NCI-H69 (cell line): Measurements from ENCODE around the gene IFTAP.
"Not testable (repeated sequence)": the region's sequence is repeated elsewhere in the genome, so short reads cannot be mapped to it uniquely, and the experiment has no call there.

Experiments
- DNase-seq: peaks from one replicate; lab custom pipeline; 2025; lab: John Stamatoyannopoulos, UW

The IFTAP gene

GRCh38 chr11:36638556-36638955 is 44.3 kb downstream of the IFTAP start:
- DNase-seq, result no peak

GRCh38 chr11:36657610-36658267 is 63.4 kb downstream of the IFTAP start:
- DNase-seq, result no peak

GRCh38 chr11:36661359-36661758 is 67.1 kb downstream of the IFTAP start:
- not testable (repeated sequence) for DNase-seq

- peak; percentile 61 for DNase-seq
Measured at GRCh38 chr11:36672815-36673450, 78.6 kb downstream of the IFTAP start.

- DNase-seq, result not testable (repeated sequence)
Measured at GRCh38 chr11:36679547-36679946, 85.2 kb downstream of the IFTAP start.

DNA sequence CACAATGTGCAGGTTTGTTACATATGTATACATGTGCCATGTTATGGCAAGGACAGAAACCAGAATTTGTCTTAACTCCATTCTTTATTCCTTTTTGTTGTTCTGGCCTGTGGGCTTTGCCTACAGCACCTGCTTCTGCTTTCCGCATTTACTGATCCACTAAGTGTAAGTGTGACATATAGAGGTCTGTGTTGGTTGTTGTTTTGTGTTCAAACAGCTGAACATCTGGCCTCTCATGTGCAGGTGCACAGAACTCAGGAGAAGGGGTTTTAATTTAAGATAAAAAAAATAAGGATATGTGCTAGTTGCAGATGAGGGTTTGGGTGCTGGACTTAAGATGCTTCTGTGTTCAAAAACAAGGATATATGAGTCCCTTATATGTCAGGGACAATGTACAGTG is 89.5 kb downstream of the IFTAP start:
- no peak for DNase-seq

DNA sequence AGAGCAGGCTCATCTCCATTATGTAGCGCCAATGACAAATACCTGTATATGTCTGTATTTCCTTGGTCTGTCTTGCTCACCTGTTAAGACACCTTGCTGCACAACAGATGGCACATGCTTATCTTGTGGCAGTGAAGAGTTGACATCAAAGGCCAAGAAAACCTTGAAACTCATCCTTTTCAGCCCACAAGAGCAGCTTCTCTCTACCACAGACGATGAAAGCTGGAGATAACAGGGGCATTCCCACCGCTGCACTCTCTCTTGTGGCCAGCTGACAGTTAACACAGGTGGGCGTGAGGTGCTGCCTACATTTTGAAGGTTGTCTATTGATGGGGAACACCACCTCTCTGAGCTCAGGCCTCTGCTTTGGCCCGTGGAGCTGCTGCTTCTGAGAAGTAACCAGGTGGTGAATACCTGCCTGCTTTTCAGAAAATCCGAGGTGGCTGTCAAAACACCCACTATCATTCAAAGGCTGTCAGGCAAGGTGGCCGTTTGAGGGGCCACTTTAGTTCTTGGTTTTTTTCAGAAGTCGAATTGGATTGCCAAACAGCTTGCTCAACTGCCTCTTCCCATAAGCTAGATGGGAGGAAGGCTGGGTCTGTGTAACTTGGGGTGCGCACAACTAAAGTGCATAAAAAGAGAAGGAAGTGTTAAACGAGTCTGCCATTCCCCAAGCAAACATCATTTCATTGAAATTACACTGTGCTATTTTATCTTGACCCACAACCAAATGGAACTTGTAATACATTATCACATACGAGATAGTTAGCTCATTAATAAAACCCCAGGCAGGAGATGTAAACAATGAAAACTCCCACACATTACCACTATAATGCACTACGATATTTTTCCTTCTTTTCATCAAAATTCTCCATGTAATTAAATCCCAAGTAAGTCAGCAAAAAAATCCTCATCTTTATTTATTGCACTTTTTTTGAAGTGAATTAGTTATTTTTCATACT is 90.8 kb downstream of the IFTAP start:
- DNase-seq, result no peak

DNA sequence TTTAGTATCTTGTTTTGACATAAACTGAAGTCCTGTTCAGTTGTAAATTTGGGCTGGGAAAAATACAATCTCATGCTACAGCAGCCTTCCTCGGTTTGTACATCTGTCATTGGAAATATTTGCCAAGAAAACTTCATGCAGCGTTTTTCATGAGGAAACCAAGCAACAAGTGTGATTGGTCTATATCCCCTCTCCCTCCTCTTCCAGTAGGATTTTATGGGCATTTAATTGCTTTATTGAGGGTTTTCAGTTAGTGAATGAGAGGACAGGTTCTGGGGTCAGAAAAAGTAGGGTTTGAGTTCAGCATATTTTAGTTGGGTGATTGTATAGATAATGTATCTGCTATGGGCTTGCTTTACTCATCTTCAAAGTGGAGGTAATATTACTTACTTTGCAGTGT is 93.8 kb downstream of the IFTAP start:
- no peak for DNase-seq

DNA sequence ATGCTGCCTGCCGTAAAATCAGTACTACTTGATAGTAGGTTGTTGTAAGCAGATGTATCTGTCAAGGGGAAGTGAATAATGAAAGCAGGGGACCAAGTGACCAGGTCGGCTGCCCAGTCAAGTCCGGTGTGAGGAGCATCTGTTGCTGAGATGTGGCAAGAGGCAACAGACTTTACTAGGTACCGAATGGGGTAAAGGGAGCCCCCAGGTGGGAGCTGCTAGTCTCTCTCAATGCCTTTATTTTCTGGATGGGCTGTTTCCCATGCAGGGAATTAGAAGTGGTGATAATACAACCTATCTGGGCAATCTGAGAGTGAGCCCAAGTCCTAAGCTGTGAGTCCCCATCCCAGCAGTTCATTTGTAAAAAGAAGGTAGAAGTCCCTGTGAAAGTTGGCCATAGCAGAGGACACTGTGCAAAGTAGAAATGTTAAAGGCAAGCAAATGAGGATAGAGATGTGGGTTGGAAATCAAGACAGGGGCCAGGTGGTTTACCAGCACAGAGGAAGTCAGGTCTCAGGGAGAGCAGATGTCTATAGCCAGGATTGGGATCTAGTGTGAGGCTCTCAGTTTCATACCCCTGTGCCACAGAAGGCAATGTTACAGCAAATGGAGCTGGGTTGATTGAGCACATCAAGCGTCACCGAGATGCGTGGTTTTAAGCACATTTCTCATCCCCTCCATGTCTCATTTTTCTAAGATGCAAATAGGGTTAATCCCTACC is 94.4 kb downstream of the IFTAP start:
- DNase-seq, result no peak

DNA sequence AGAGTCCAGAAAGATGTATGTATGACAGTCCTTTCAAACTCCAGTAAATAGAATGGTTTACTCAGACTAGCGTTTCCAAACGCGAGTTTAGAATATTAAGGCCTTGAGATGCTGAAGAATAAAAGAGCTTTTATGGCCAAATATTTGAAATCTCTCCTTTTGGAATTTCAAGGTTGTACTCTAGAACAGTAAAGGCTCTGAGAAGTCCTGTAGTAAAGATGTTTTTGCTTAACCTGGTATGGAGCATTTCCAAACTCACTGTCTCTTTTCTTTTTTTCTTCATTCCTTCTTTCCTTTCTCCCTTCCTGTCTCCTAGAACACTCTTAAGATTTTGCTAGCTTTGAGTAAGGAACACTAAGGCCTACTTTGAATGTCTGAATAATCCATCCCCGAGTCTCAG is 95.1 kb downstream of the IFTAP start:
- DNase-seq, result no peak

DNA sequence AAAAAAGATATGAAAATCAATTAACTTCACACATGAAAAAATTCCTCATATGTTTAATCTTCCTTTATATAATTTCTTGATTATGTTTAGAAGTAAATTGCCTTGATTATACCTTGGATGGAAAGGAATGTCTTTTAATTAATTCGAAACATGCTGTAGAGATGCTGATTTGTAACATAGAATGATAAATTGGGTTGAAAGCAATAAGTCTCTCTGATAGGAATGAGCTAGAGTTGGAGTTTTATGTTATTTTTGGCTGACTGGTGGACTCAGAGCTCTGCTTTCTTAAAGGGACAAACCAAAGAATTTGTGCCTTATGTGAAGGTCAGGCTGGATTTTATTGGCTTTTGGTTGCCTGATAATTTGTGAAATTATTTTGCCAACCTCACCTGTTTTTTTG is 98.4 kb downstream of the IFTAP start:
- DNase-seq, result no peak

- DNase-seq, result no peak
Measured at GRCh38 chr11:36693139-36693843, 99.0 kb downstream of the IFTAP start.

DNA sequence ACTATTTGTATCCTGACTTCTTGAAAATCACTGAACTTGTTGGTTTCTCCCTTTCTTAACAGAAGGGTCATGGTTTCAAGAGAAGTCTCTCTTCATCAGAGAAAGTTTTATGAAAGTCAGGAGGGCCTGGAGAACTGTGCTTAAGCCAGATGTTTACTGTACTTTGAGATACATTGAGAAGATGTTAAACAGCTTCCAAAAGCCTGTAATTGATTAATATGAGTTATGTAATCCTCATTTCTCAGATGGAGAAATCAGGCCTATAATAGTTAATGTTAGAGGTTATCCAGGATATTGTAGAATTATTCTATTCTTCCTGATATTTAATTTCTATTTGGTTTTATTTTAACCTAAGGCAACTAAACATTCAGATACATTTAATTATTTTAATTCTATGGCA is 100.8 kb downstream of the IFTAP start:
- DNase-seq, result no peak

- no peak for DNase-seq
Measured at GRCh38 chr11:36695571-36695970, 101.3 kb downstream of the IFTAP start.

- DNase-seq, result no peak
Measured at GRCh38 chr11:36696550-36696949, 102.2 kb downstream of the IFTAP start.

DNA sequence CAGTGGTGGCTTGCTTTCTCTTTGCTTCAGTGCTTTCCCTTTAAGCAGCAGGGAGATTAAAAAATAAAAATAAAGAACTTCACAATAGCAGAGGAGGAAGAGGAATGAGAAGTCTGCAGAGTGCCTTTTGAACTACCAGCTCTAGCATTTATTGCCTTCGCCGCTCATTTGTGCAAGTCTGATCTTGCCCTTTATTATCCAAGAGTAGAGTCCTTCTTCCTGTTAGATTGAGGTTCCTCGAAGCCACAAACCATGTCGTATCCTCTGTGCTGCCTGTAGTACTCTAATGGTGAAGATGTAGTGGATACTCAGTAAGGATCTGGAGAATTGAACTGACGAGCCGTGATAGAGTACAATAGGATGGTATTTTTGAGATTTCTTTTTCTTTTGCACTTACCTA is 105.0 kb downstream of the IFTAP start:
- DNase-seq, result no peak

DNA sequence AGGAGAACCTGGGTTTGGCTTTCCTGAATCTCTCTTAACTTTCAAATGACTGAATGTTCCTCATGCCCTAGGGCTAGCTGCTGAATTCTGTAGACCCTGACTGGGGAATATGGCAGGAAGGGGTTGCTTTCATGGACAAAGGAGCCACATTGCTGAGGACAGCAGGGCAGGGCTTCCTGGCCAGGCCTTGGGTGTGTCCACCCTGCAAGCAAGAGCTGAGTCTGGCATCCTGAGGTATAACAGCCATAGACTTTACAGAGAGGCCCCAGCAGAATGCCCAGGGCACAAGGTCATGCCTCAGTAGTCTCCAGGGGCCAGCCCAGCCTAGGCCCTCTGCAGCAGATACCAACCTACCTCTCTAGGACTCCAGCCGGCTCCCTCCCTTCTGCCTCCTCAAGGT is 105.9 kb downstream of the IFTAP start:
- no peak for DNase-seq

DNA sequence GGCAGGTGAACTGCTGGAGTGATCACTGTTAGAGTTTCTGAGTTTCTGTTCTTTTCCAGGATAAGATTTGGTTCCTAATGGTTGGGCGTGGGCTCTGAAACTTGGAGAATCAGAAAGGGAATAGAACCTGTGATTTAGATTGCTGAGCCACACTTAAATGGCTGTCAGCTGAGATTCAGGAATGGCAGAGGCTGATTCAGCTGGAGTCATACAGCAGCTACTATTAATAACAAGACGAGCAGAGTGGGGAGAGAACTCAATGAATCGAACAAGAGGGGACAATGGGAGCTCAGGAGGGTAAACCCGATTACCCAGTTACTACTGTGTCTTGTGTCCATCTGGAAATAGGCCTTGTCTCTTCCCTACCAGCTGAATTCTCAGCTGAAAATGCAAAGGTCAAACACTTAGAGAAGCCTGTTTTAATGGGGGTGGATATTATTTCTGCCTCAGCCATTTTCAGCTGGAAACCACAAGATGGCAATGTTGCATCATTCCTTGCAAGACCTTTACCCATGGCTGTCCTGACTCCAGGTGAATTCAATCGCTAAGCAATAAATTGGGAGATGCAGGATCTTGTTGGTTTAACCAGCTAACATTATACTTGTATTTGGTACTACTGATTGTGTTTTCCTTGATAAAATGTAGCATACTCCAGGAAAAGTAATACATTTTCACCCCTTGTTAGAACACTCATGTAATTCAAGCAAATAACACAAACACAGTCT is 108.2 kb downstream of the IFTAP start:
- peak; percentile 70 for DNase-seq

GRCh38 chr11:36703055-36703404 is 108.7 kb downstream of the IFTAP start:
- DNase-seq, result no peak
